ENCODE measurements around the gene SPTA1. TPM values are rescaled to one million over a fixed set of nuclear protein-coding genes. Genes with fewer than 3 reads are reported as not detected.
"Not testable (repeated sequence)": the region's sequence is repeated elsewhere in the genome, so short reads cannot be mapped to it uniquely, and the experiment has no call there.

The SPTA1 gene
- polyA plus RNA-seq, 6 donors from 2014 or later, result 0.04 to 0.15 TPM; not detected in 4

GRCh38 chr1:158706096-158706495 is 19.6 kb upstream of the SPTA1 start:
- ATAC-seq (ENCODE audit: low read depth in 2 of 2), result no peak

GRCh38 chr1:158700552-158700951 is 14.0 kb upstream of the SPTA1 start, which contains the start of gene OR6K2:
TSS of gene OR6K2 (minus strand) at chr1:158700652. CDS start at chr1:158700652, 0 bp downstream.
- H3K4me1 Mint-ChIP-seq, result no peaks in the 10 kb centered on the region
- no peak for DNase-seq
- H3K9me3 Mint-ChIP-seq, result no peaks in the 10 kb centered on the region
- no peak within 1 kb of the TSS for H3K27ac Mint-ChIP-seq
- H3K4me3 Mint-ChIP-seq, result no peak within 1 kb of the TSS
- no peaks in the 10 kb centered on the region for H3K36me3 Mint-ChIP-seq
- ATAC-seq (ENCODE audit: low read depth in 2 of 2), result no peak
- H3K27me3 Mint-ChIP-seq, result peaks cover 14 to 24% (median 17%) of the 10 kb centered on the region in 3 donors

More at GRCh38 chr1:158706096-158706495, 19.6 kb upstream of the SPTA1 start:
- H3K9me3 Mint-ChIP-seq, result no peaks in the 10 kb centered on the region
- peaks cover 0 to 5% (median 3%) of the 10 kb centered on the region in 3 donors for H3K27me3 Mint-ChIP-seq
- no peak for DNase-seq
- no peak overlapping the region for H3K4me3 Mint-ChIP-seq
- no peak overlapping the region for H3K27ac Mint-ChIP-seq
- no peaks in the 10 kb centered on the region for H3K4me1 Mint-ChIP-seq
- H3K36me3 Mint-ChIP-seq, result no peaks in the 10 kb centered on the region

- Mint-ChIP-seq H3K9me3 (peaks cover 0 to 4% (median 0%) of the 10 kb centered on the region in 7 donors), H3K4me1 (no peaks in the 10 kb centered on the region), H3K27me3 (peaks cover 8 to 24% (median 15%) of the 10 kb centered on the region in 3 donors), H3K27ac (no peak overlapping the region), H3K4me3 (no peak overlapping the region), H3K36me3 (no peaks in the 10 kb centered on the region)
- DNase-seq, result no peak
- ATAC-seq (ENCODE audit: low read depth in 2 of 2), result no peak
These were observed 8.1 kb upstream of the SPTA1 start for GRCh38 chr1:158694596-158694995.

GRCh38 chr1:158692356-158692755 is 5.8 kb upstream of the SPTA1 start:
- Mint-ChIP-seq H3K27me3 (peaks cover 6 to 18% (median 8%) of the 10 kb centered on the region in 3 donors), H3K4me3 (no peak overlapping the region), H3K27ac (no peak overlapping the region)

GRCh38 chr1:158691907-158692306 is 5.4 kb upstream of the SPTA1 start:
- peaks cover 8 to 18% (median 8%) of the 10 kb centered on the region in 3 donors for H3K27me3 Mint-ChIP-seq
- H3K36me3 Mint-ChIP-seq, result no peaks in the 10 kb centered on the region
- peaks cover 0 to 8% (median 2%) of the 10 kb centered on the region in 7 donors for H3K9me3 Mint-ChIP-seq
- no peak for DNase-seq
- H3K4me3 Mint-ChIP-seq, result no peak overlapping the region
- no peak overlapping the region for H3K27ac Mint-ChIP-seq
- no peaks in the 10 kb centered on the region for H3K4me1 Mint-ChIP-seq
- ATAC-seq (ENCODE audit: low read depth in 2 of 2), result no peak

More at GRCh38 chr1:158692356-158692755, 5.8 kb upstream of the SPTA1 start:
- Mint-ChIP-seq H3K9me3 (peaks cover 0 to 8% (median 2%) of the 10 kb centered on the region in 7 donors), H3K4me1 (no peaks in the 10 kb centered on the region), H3K36me3 (no peaks in the 10 kb centered on the region)
- DNase-seq (no peak), ATAC-seq (ENCODE audit: low read depth in 2 of 2) (no peak)

- ATAC-seq (ENCODE audit: low read depth in 2 of 2); H3K27ac Mint-ChIP-seq; H3K36me3 Mint-ChIP-seq; H3K9me3 Mint-ChIP-seq; DNase-seq; H3K4me3 Mint-ChIP-seq; H3K4me1 Mint-ChIP-seq: not testable (repeated sequence)
- H3K27me3 Mint-ChIP-seq, result peaks cover 8 to 17% (median 8%) of the 10 kb centered on the region in 3 donors
These were observed 4.6 kb upstream of the SPTA1 start for GRCh38 chr1:158691149-158691548.

GRCh38 chr1:158689875-158690274 is 3.4 kb upstream of the SPTA1 start:
- Mint-ChIP-seq H3K4me3 (no peak overlapping the region), H3K27me3 (peaks cover 3 to 11% (median 5%) of the 10 kb centered on the region in 3 donors), H3K36me3 (no peaks in the 10 kb centered on the region), H3K4me1 (no peaks in the 10 kb centered on the region), H3K27ac (no peak overlapping the region), H3K9me3 (peaks cover 0 to 8% (median 2%) of the 10 kb centered on the region in 7 donors)
- no peak for ATAC-seq (ENCODE audit: low read depth in 2 of 2)
- no peak for DNase-seq

GRCh38 chr1:158689110-158689509 is 2.6 kb upstream of the SPTA1 start:
- Mint-ChIP-seq H3K27ac (no peak overlapping the region), H3K36me3 (no peaks in the 10 kb centered on the region), H3K27me3 (peaks cover 0 to 12% (median 11%) of the 10 kb centered on the region in 3 donors), H3K4me3 (no peak overlapping the region), H3K9me3 (peaks cover 0 to 8% (median 2%) of the 10 kb centered on the region in 7 donors), H3K4me1 (no peaks in the 10 kb centered on the region)
- DNase-seq, result no peak
- no peak for ATAC-seq (ENCODE audit: low read depth in 2 of 2)

- H3K4me1 Mint-ChIP-seq, result not testable (repeated sequence)
- peaks cover 0 to 17% (median 17%) of the 10 kb centered on the region in 3 donors for H3K27me3 Mint-ChIP-seq
These were observed 1.8 kb upstream of the SPTA1 start for GRCh38 chr1:158688343-158688742.

GRCh38 chr1:158687037-158687436 is 522 bp upstream of the SPTA1 start:
- Mint-ChIP-seq H3K27me3 (peaks cover 0 to 22% (median 18%) of the 10 kb centered on the region in 3 donors), H3K36me3 (no peaks in the 10 kb centered on the region), H3K9me3 (peaks cover 0 to 8% (median 2%) of the 10 kb centered on the region in 7 donors), H3K4me1 (no peaks in the 10 kb centered on the region), H3K4me3 (no peak overlapping the region), H3K27ac (no peak overlapping the region)
- DNase-seq (no peak), ATAC-seq (ENCODE audit: low read depth in 2 of 2) (no peak)

More at GRCh38 chr1:158688343-158688742, 1.8 kb upstream of the SPTA1 start:
- not testable (repeated sequence) for H3K27ac Mint-ChIP-seq; ATAC-seq (ENCODE audit: low read depth in 2 of 2); DNase-seq; H3K36me3 Mint-ChIP-seq; H3K4me3 Mint-ChIP-seq; H3K9me3 Mint-ChIP-seq

GRCh38 chr1:158685085-158685484 is 1.4 kb downstream of the SPTA1 start:
- H3K27ac Mint-ChIP-seq, result no peak overlapping the region
- no peak overlapping the region for H3K4me3 Mint-ChIP-seq
- no peaks in the 10 kb centered on the region for H3K36me3 Mint-ChIP-seq
- no peak for ATAC-seq (ENCODE audit: low read depth in 2 of 2)
- H3K9me3 Mint-ChIP-seq, result peaks cover 0 to 6% (median 0%) of the 10 kb centered on the region in 7 donors
- DNase-seq, result no peak
- H3K27me3 Mint-ChIP-seq, result peaks cover 0 to 29% (median 18%) of the 10 kb centered on the region in 3 donors
- no peaks in the 10 kb centered on the region for H3K4me1 Mint-ChIP-seq

GRCh38 chr1:158681606-158682005 is 4.9 kb downstream of the SPTA1 start:
- H3K4me1 Mint-ChIP-seq, result no peaks in the 10 kb centered on the region
- no peaks in the 10 kb centered on the region for H3K9me3 Mint-ChIP-seq
- no peak overlapping the region for H3K4me3 Mint-ChIP-seq
- H3K27me3 Mint-ChIP-seq, result peaks cover 0 to 35% (median 18%) of the 10 kb centered on the region in 3 donors
- ATAC-seq (ENCODE audit: low read depth in 2 of 2) (no peak), DNase-seq (no peak)
- H3K36me3 Mint-ChIP-seq, result no peaks in the 10 kb centered on the region
- no peak overlapping the region for H3K27ac Mint-ChIP-seq

GRCh38 chr1:158679289-158679688 is 7.2 kb downstream of the SPTA1 start:
- DNase-seq (no peak), ATAC-seq (ENCODE audit: low read depth in 2 of 2) (no peak)
- no peak overlapping the region for H3K4me3 Mint-ChIP-seq
- no peaks in the 10 kb centered on the region for H3K9me3 Mint-ChIP-seq
- peak overlapping the region in 1 of 6 donors; percentile 16 for H3K27ac Mint-ChIP-seq
- no peaks in the 10 kb centered on the region for H3K4me1 Mint-ChIP-seq
- no peaks in the 10 kb centered on the region for H3K36me3 Mint-ChIP-seq
- H3K27me3 Mint-ChIP-seq, result peaks cover 0 to 31% (median 13%) of the 10 kb centered on the region in 3 donors

GRCh38 chr1:158675563-158676323 is 10.8 kb downstream of the SPTA1 start:
- Mint-ChIP-seq H3K27me3 (peaks cover 0 to 15% (median 13%) of the 10 kb centered on the region in 3 donors), H3K4me3 (no peak overlapping the region), H3K27ac (no peak overlapping the region), H3K36me3 (no peaks in the 10 kb centered on the region), H3K9me3 (no peaks in the 10 kb centered on the region), H3K4me1 (no peaks in the 10 kb centered on the region)
- DNase-seq, result no peak
- ATAC-seq (ENCODE audit: low read depth in 2 of 2), result no peak

All from naive B cell (primary cell).